H1 (cell line): Measurements from ENCODE around the gene C9. TPM values are rescaled to one million over a fixed set of nuclear protein-coding genes. Genes with fewer than 3 reads are reported as not detected.

Source experiments
- CREB1 ChIP-seq: IDR thresholded peaks from 2 replicates; pipeline ENCODE4 v1.6.1; 2012; ENCODE audit warnings: inconsistent platforms
- FOSL1 ChIP-seq: IDR thresholded peaks from 2 replicates; pipeline ENCODE4 v1.6.1; 2011; ENCODE audit warnings: mild to moderate bottlenecking, low read depth, low read length, moderate library complexity; ENCODE audit not compliant: insufficient read depth
- JUND ChIP-seq: IDR thresholded peaks from 2 replicates; pipeline ENCODE4 v1.6.1; 2011; ENCODE audit warnings: mild to moderate bottlenecking, improper control_type of control experiment, low read length
- RNF2 ChIP-seq: fragments of 200-900, 300-1000 bp; sonication (generic); IDR thresholded peaks from 2 replicates; pipeline ENCODE4 v1.7.1; 2016; ENCODE audit warnings: borderline replicate concordance, low read depth, mild to moderate bottlenecking, antibody characterized with exemption, low read length; ENCODE audit not compliant: poor library complexity, severe bottlenecking; ENCODE audit errors: missing control alignments
- SIRT6 ChIP-seq: IDR thresholded peaks from one replicate; pipeline ENCODE4 v1.7.1; 2012; ENCODE audit warnings: low read length, inconsistent platforms
- SP4 ChIP-seq: IDR thresholded peaks from 2 replicates; pipeline ENCODE4 v1.6.1; 2012; ENCODE audit warnings: low read length, inconsistent platforms
- YY1 ChIP-seq: IDR thresholded peaks from 2 replicates; pipeline ENCODE4 v1.6.1; 2011; ENCODE audit warnings: low read depth, mild to moderate bottlenecking, low read length
- polyA plus RNA-seq, 7 experiments: library from polyadenylated mRNA; depleted of rRNA in 3 of 7; stranded (reverse) in 5 of 7; unstranded in 2 of 7; fragments of >200 nt in 5 of 7; fragments of 200-250 nt in 2 of 7; gene quantifications; 1 replicate in 5 of 7; 2 replicates in 1 of 7; 4 replicates in 1 of 7; pipeline versions ENCODE4 v1.2.1 to v1.2.3, GENCODE V29; 2011 to 2013; ENCODE audit warnings: missing spikeins in 2 of 7, mixed read lengths in 2 of 7
- total RNA-seq: library from RNA; stranded (reverse); fragmentation: NEBNext Ultra II Directional; extraction: Animal tissue kit (Norgen Biotek cat#: 25700); gene quantifications from 2 replicates; pipeline ENCODE4 v1.2.1, GENCODE V29; 2021
- TF ChIP-seq, protein P1 (sequence below): fragments of 300-600 bp; sonication (generic); IDR thresholded peaks from 2 replicates; pipeline ENCODE4 v1.7.1; 2012; ENCODE audit warnings: low read length, moderate library complexity, mild to moderate bottlenecking, inconsistent platforms; ENCODE audit not compliant: insufficient replicate concordance
- TF ChIP-seq, protein P2 (sequence below): IDR thresholded peaks from 2 replicates; pipeline ENCODE4 v1.6.1; 2011; ENCODE audit warnings: low read length, improper control_type of control experiment

The C9 gene
- total and polyA plus RNA-seq, 2 of the 8 experiments (the other 6 are each of a cell fraction or from before 2014, with no cell fraction given) = not detected

DNA sequence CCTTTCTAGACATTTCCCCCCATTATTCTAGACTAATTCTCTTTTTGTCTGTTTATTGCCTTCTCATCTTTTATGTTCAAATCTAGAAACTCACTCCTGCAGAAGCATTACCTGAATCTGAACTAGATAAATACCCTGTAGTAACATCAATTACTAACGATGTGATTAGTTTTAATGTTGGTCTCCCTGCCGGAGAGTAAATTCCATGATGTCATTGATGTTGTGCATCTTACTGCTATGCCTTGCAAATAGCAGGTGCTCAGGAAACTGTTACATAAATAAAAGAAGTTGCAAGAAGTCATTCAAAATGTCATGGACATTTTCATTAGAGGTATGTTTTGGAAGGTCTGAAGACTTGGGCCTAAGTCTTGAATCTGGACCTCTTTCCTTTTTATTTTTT, 23.0 kb upstream of the C9 start (continued):
- TF ChIP-seq, protein P1, sequence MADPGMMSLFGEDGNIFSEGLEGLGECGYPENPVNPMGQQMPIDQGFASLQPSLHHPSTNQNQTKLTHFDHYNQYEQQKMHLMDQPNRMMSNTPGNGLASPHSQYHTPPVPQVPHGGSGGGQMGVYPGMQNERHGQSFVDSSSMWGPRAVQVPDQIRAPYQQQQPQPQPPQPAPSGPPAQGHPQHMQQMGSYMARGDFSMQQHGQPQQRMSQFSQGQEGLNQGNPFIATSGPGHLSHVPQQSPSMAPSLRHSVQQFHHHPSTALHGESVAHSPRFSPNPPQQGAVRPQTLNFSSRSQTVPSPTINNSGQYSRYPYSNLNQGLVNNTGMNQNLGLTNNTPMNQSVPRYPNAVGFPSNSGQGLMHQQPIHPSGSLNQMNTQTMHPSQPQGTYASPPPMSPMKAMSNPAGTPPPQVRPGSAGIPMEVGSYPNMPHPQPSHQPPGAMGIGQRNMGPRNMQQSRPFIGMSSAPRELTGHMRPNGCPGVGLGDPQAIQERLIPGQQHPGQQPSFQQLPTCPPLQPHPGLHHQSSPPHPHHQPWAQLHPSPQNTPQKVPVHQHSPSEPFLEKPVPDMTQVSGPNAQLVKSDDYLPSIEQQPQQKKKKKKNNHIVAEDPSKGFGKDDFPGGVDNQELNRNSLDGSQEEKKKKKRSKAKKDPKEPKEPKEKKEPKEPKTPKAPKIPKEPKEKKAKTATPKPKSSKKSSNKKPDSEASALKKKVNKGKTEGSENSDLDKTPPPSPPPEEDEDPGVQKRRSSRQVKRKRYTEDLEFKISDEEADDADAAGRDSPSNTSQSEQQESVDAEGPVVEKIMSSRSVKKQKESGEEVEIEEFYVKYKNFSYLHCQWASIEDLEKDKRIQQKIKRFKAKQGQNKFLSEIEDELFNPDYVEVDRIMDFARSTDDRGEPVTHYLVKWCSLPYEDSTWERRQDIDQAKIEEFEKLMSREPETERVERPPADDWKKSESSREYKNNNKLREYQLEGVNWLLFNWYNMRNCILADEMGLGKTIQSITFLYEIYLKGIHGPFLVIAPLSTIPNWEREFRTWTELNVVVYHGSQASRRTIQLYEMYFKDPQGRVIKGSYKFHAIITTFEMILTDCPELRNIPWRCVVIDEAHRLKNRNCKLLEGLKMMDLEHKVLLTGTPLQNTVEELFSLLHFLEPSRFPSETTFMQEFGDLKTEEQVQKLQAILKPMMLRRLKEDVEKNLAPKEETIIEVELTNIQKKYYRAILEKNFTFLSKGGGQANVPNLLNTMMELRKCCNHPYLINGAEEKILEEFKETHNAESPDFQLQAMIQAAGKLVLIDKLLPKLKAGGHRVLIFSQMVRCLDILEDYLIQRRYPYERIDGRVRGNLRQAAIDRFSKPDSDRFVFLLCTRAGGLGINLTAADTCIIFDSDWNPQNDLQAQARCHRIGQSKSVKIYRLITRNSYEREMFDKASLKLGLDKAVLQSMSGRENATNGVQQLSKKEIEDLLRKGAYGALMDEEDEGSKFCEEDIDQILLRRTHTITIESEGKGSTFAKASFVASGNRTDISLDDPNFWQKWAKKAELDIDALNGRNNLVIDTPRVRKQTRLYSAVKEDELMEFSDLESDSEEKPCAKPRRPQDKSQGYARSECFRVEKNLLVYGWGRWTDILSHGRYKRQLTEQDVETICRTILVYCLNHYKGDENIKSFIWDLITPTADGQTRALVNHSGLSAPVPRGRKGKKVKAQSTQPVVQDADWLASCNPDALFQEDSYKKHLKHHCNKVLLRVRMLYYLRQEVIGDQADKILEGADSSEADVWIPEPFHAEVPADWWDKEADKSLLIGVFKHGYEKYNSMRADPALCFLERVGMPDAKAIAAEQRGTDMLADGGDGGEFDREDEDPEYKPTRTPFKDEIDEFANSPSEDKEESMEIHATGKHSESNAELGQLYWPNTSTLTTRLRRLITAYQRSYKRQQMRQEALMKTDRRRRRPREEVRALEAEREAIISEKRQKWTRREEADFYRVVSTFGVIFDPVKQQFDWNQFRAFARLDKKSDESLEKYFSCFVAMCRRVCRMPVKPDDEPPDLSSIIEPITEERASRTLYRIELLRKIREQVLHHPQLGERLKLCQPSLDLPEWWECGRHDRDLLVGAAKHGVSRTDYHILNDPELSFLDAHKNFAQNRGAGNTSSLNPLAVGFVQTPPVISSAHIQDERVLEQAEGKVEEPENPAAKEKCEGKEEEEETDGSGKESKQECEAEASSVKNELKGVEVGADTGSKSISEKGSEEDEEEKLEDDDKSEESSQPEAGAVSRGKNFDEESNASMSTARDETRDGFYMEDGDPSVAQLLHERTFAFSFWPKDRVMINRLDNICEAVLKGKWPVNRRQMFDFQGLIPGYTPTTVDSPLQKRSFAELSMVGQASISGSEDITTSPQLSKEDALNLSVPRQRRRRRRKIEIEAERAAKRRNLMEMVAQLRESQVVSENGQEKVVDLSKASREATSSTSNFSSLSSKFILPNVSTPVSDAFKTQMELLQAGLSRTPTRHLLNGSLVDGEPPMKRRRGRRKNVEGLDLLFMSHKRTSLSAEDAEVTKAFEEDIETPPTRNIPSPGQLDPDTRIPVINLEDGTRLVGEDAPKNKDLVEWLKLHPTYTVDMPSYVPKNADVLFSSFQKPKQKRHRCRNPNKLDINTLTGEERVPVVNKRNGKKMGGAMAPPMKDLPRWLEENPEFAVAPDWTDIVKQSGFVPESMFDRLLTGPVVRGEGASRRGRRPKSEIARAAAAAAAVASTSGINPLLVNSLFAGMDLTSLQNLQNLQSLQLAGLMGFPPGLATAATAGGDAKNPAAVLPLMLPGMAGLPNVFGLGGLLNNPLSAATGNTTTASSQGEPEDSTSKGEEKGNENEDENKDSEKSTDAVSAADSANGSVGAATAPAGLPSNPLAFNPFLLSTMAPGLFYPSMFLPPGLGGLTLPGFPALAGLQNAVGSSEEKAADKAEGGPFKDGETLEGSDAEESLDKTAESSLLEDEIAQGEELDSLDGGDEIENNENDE = no peak
- no peak for TF ChIP-seq SP4
- TF ChIP-seq, protein P2, sequence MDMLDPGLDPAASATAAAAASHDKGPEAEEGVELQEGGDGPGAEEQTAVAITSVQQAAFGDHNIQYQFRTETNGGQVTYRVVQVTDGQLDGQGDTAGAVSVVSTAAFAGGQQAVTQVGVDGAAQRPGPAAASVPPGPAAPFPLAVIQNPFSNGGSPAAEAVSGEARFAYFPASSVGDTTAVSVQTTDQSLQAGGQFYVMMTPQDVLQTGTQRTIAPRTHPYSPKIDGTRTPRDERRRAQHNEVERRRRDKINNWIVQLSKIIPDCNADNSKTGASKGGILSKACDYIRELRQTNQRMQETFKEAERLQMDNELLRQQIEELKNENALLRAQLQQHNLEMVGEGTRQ = no peak
- no peak for TF ChIP-seq RNF2
- TF ChIP-seq YY1 = no peak
- no peak for TF ChIP-seq FOSL1
- no peak for TF ChIP-seq JUND
- no peak for TF ChIP-seq CREB1
- TF ChIP-seq SIRT6 = no peak
